HepG2 (cell line): Measurements from ENCODE around the gene SECTM1. TPM values are rescaled to one million over a fixed set of nuclear protein-coding genes. Genes with fewer than 3 reads are reported as not detected.
A peak's percentile ranks its signal among the peaks of the same experiment; 100 is the strongest.

ENCODE experiments used
- ARNTL ChIP-seq: sonication (generic); formaldehyde crosslinking; IDR thresholded peaks from 2 replicates; pipeline ENCODE4 v1.4.0; 2020; ENCODE audit warnings: mild to moderate bottlenecking, missing genetic modification reagents
- CTCF ChIP-seq: sonication (generic); formaldehyde crosslinking; IDR thresholded peaks from 2 replicates; pipeline ENCODE4 v1.5.0; 2020; ENCODE audit warnings: mild to moderate bottlenecking, missing genetic modification reagents, moderate library complexity
- HIVEP1 ChIP-seq: sonication (generic); formaldehyde crosslinking; IDR thresholded peaks from 2 replicates; pipeline ENCODE4 v1.4.0; 2020; ENCODE audit warnings: mild to moderate bottlenecking, missing genetic modification reagents
- HNF1B ChIP-seq: sonication (generic); formaldehyde crosslinking; IDR thresholded peaks from 2 replicates; pipeline ENCODE4 v1.5.1; 2020; ENCODE audit warnings: mild to moderate bottlenecking, moderate library complexity, missing genetic modification reagents
- HOXA9 ChIP-seq: sonication (generic); formaldehyde crosslinking; IDR thresholded peaks from 2 replicates; pipeline ENCODE4 v1.8.1; 2022; ENCODE audit warnings: missing genetic modification reagents, mild to moderate bottlenecking, moderate library complexity, borderline replicate concordance
- LCORL ChIP-seq, 2 experiments: fragments of 450-650 bp in 1 of 2; sonication (generic) in 1 of 2; formaldehyde crosslinking in 1 of 2; IDR thresholded peaks; 2 replicates each; pipeline versions ENCODE4 v1.5.0 to v1.6.1; 2017 to 2020; ENCODE audit warnings: antibody characterized with exemption in 1 of 2, missing genetic modification reagents in 1 of 2
- MATR3 ChIP-seq: sonication (generic); formaldehyde crosslinking; IDR thresholded peaks from 2 replicates; pipeline ENCODE4 v1.4.0; 2020; ENCODE audit warnings: missing genetic modification reagents
- NFYB ChIP-seq: sonication (generic); formaldehyde crosslinking; IDR thresholded peaks from 2 replicates; pipeline ENCODE4 v1.4.0; 2020; ENCODE audit warnings: missing genetic modification reagents
- NONO ChIP-seq, 2 experiments: fragments of 450-650 bp in 1 of 2; sonication (generic) in 1 of 2; formaldehyde crosslinking in 1 of 2; IDR thresholded peaks in 1 of 2; conservative IDR thresholded peaks in 1 of 2; 2 replicates each; pipeline versions ENCODE4 v1.6.1 to v1.8.0; 2017 to 2022; ENCODE audit warnings: mild to moderate bottlenecking in 1 of 2, missing genetic modification reagents in 1 of 2, moderate library complexity in 1 of 2
- PATZ1 ChIP-seq: sonication (generic); formaldehyde crosslinking; IDR thresholded peaks from 2 replicates; pipeline ENCODE4 v1.4.0; 2020; ENCODE audit warnings: missing genetic modification reagents
- PRDM10 ChIP-seq: sonication (generic); formaldehyde crosslinking; IDR thresholded peaks from 2 replicates; pipeline ENCODE4 v1.4.0; 2020; ENCODE audit warnings: low read depth, missing genetic modification reagents
- SMAD3 ChIP-seq: sonication (generic); formaldehyde crosslinking; IDR thresholded peaks from 2 replicates; pipeline ENCODE4 v1.4.0; 2020; ENCODE audit warnings: missing genetic modification reagents
- XRCC5 ChIP-seq: fragments of 200-400 bp; formaldehyde crosslinking; optimal IDR thresholded peaks from 2 replicates; pipeline ENCODE3; 2017; ENCODE audit warnings: mild to moderate bottlenecking, low read length
- ZBTB38 ChIP-seq: sonication (generic); formaldehyde crosslinking; IDR thresholded peaks from 2 replicates; pipeline ENCODE4 v1.5.1; 2020; ENCODE audit warnings: mild to moderate bottlenecking, missing genetic modification reagents
- ZFP90 ChIP-seq: sonication (generic); formaldehyde crosslinking; IDR thresholded peaks from 2 replicates; pipeline ENCODE4 v1.8.0; 2022; ENCODE audit warnings: missing genetic modification reagents, mild to moderate bottlenecking, inconsistent platforms, borderline replicate concordance
- ZNF232 ChIP-seq: sonication (generic); formaldehyde crosslinking; IDR thresholded peaks from 2 replicates; pipeline ENCODE4 v1.4.0; 2020; ENCODE audit warnings: missing genetic modification reagents, borderline replicate concordance
- ZNF703 ChIP-seq: sonication (generic); formaldehyde crosslinking; IDR thresholded peaks from 2 replicates; pipeline ENCODE4 v1.5.1; 2020; ENCODE audit warnings: missing genetic modification reagents, mild to moderate bottlenecking, moderate library complexity, borderline replicate concordance
- ZZZ3 ChIP-seq: sonication (generic); formaldehyde crosslinking; IDR thresholded peaks from 2 replicates; pipeline ENCODE4 v1.4.0; 2020; ENCODE audit warnings: missing genetic modification reagents, mild to moderate bottlenecking, borderline replicate concordance
- polyA plus RNA-seq, 8 experiments: library from polyadenylated mRNA; depleted of rRNA in 3 of 8; stranded (reverse) in 7 of 8; unstranded in 1 of 8; fragments of >200 nt; fragmentation: Illumina TruSeq in 4 of 8; extraction: Trizol in 4 of 8; gene quantifications; 2 replicates each; pipeline versions ENCODE4 v1.2.1 to v1.2.3, GENCODE V29; 2011 to 2016; ENCODE audit warnings: low read depth in 4 of 8, missing spikeins in 1 of 8, mixed read lengths in 1 of 8; ENCODE audit not compliant: insufficient read depth in 1 of 8
- total RNA-seq, 5 experiments: library from RNA; depleted of rRNA; stranded (reverse); fragments of >200 nt; fragmentation: Illumina TruSeq; extraction: Trizol; gene quantifications; 2 replicates each; pipeline ENCODE4 v1.2.3, GENCODE V29; 2016; ENCODE audit warnings: low read depth in 1 of 5

SECTM1 gene
- total and polyA plus RNA-seq, 2 of the 13 experiments (the other 11 are each of a cell fraction or from before 2014, with no cell fraction given), result 3.5 to 5.3 TPM

- peak; percentile 93; the same call in 1 of the 2 replicates for TF ChIP-seq ZBTB38 (CRISPR knock-in tag)
- peak; percentile 83 for TF ChIP-seq ZNF703
- no peak for TF ChIP-seq LCORL (IDR thresholded peaks at IDR 0.05)
- TF ChIP-seq LCORL (CRISPR knock-in tag; IDR thresholded peaks at IDR 0.05), result peak; percentile 96
- peak; percentile 84 for TF ChIP-seq ZZZ3 (CRISPR knock-in tag)
- TF ChIP-seq PRDM10 (CRISPR knock-in tag), result no peak
- TF ChIP-seq HNF1B (CRISPR knock-in tag), result peak; percentile 96
- peak; percentile 95 for TF ChIP-seq ARNTL
- TF ChIP-seq CTCF (CRISPR knock-in tag), result peak; percentile 51
- TF ChIP-seq NFYB (CRISPR knock-in tag), result no peak; the same call in 1 of the 2 replicates
- peak; percentile 31 for TF ChIP-seq XRCC5
- TF ChIP-seq PATZ1 (CRISPR knock-in tag), result peak; percentile 90
- no peak for TF ChIP-seq NONO (IDR thresholded peaks at IDR 0.05)
- TF ChIP-seq NONO (CRISPR knock-in tag; conservative IDR thresholded peaks at IDR 0.05), result peak; percentile 95
- peak; percentile 82; the same call in 1 of the 2 replicates for TF ChIP-seq ZNF232 (CRISPR knock-in tag)
- TF ChIP-seq SMAD3 (CRISPR knock-in tag), result no peak; the same call in 1 of the 2 replicates
- no peak for TF ChIP-seq MATR3 (CRISPR knock-in tag)
- 0 out of 2 replicates have a peak, but pooled peaks have one; percentile 59 for TF ChIP-seq ZFP90 (CRISPR knock-in tag)
- 0 out of 2 replicates have a peak, but pooled peaks have one; percentile 52 for TF ChIP-seq HOXA9
- peak; percentile 84 for TF ChIP-seq HIVEP1
Measured at GRCh38 chr17:82325286-82326180, 8.0 kb downstream of the SECTM1 start (continued).
